MCF 10A (cell line): ENCODE measurements around the gene IQCK. TPM values are rescaled to one million over a fixed set of nuclear protein-coding genes. Genes with fewer than 3 reads are reported as not detected.

Experiments used
- BruUV-seq: library from RNA; stranded (reverse); fragments of 400-500 nt; replicated peaks from 2 replicates; lab custom pipeline; 2021; lab: Mats Ljungman, UMichigan
- CTCF ChIA-PET: fragments of 300-600 bp; sonication (Branson Sonifier 250); formaldehyde crosslinking; extraction: SDS; loops from one replicate; lab custom pipeline; 2021; ENCODE audit warnings: antibody characterized with exemption, inconsistent platforms; lab: Yijun Ruan, JAX
- POLR2A ChIA-PET: fragments of 300-600, 350-650 bp; sonication (Branson Sonifier 250); formaldehyde crosslinking; extraction: SDS; loops from one replicate; lab custom pipeline; 2020; ENCODE audit warnings: antibody characterized with exemption, inconsistent platforms; lab: Yijun Ruan, JAX
- DNase-seq: peaks from one replicate; pipeline ENCODE4 v3.0.0-alpha.2; 2018; ENCODE audit not compliant: unreplicated experiment
- H3K27ac Mint-ChIP-seq: one replicate; pipeline ENCODE4 v1.8.0; 2022; ENCODE audit warnings: mild to moderate bottlenecking, low read depth, mixed read lengths; ENCODE audit not compliant: unreplicated experiment
- H3K27me3 Mint-ChIP-seq: one replicate; pipeline ENCODE4 v1.8.0; 2022; ENCODE audit warnings: mixed read lengths; ENCODE audit not compliant: insufficient read depth, unreplicated experiment
- H3K36me3 Mint-ChIP-seq: one replicate; pipeline ENCODE4 v1.8.0; 2022; ENCODE audit warnings: mild to moderate bottlenecking, moderate library complexity, mixed read lengths; ENCODE audit not compliant: insufficient read depth, unreplicated experiment
- H3K4me1 Mint-ChIP-seq: one replicate; pipeline ENCODE4 v1.8.0; 2022; ENCODE audit warnings: mixed read lengths; ENCODE audit not compliant: insufficient read depth, unreplicated experiment
- H3K4me3 Mint-ChIP-seq: one replicate; pipeline ENCODE4 v1.8.0; 2022; ENCODE audit warnings: mild to moderate bottlenecking, moderate library complexity, mixed read lengths; ENCODE audit not compliant: unreplicated experiment
- H3K9me3 Mint-ChIP-seq: one replicate; pipeline ENCODE4 v1.8.0; 2022; ENCODE audit warnings: mixed read lengths; ENCODE audit not compliant: unreplicated experiment
- CTCF ChIP-seq: fragments of 200-600 bp; IDR thresholded peaks from one replicate; pipeline ENCODE4 v1.8.0; 2022; ENCODE audit warnings: antibody characterized with exemption, mild to moderate bottlenecking; ENCODE audit not compliant: unreplicated experiment
- intact Hi-C: fragments of 100-400 bp; cut with micrococcal nuclease; formaldehyde crosslinking; loops from 2 replicates; pipeline ENCODE4 v1.14.1; 2022
- total RNA-seq: library from RNA; stranded (reverse); gene quantifications from 2 replicates; pipeline ENCODE4 v1.2.3, GENCODE V29; 2022

IQCK gene
- total RNA-seq, 1 experiment from 2014 or later: 5.9 TPM

DNA sequence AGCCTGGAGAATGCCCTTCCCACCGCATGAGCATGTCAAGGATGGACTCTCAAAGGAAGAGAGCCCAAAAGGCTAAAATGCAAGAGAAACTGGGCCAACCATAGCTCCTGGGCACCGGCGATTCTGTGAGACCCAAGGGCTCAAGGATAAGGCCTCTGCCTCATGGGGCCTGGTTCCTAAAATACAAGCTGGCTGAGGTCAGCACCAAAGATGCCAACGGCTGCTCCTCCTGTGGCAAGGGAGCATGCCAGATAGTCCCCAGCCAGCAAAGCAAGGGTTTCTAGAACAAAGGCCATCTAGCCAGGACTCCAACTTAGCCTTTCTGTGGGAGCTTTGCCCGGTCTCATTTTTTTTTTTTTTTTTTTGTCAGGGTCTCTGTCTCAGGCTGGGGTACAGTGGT is 146.5 kb downstream of the IQCK start:
- POLR2A ChIA-PET: no interaction called here
- Mint-ChIP-seq H3K36me3 (no peaks in the 10 kb centered on the region), H3K4me3 (no peak overlapping the region), H3K4me1 (no peaks in the 10 kb centered on the region), H3K9me3 (no peaks in the 10 kb centered on the region), H3K27ac (no peak overlapping the region), H3K27me3 (no peaks in the 10 kb centered on the region)
- intact Hi-C loops: no loop called here
- DNase-seq: no peak
- TF ChIP-seq CTCF: no peak
- BruUV-seq: no TSS peak
- CTCF ChIA-PET: interaction anchor here (0.5 to 1.3 kb wide), 2 partner anchors 22 to 263 kb away, joined by 3 to 4 read pairs; no protein-coding TSS in a partner anchor

- no peak for TF ChIP-seq CTCF
- Mint-ChIP-seq H3K36me3 (no peaks in the 10 kb centered on the region), H3K4me3 (no peak overlapping the region), H3K27me3 (no peaks in the 10 kb centered on the region), H3K4me1 (no peaks in the 10 kb centered on the region), H3K9me3 (no peaks in the 10 kb centered on the region), H3K27ac (no peak overlapping the region)
- ChIA-PET POLR2A (interaction anchor here (0.8 kb wide), 1 partner anchor 347 kb away, joined by 3 read pairs; no protein-coding TSS in a partner anchor), CTCF (interaction anchor here (0.6 to 1.2 kb wide), 6 partner anchors 18 to 405 kb away, joined by 3 to 5 read pairs (median 3); no protein-coding TSS in a partner anchor)
- BruUV-seq: no TSS peak
- DNase-seq: no peak
- intact Hi-C loops: no loop called here
Observed at GRCh38 chr16:19868421-19868820, 150.3 kb downstream of the IQCK start.

DNA sequence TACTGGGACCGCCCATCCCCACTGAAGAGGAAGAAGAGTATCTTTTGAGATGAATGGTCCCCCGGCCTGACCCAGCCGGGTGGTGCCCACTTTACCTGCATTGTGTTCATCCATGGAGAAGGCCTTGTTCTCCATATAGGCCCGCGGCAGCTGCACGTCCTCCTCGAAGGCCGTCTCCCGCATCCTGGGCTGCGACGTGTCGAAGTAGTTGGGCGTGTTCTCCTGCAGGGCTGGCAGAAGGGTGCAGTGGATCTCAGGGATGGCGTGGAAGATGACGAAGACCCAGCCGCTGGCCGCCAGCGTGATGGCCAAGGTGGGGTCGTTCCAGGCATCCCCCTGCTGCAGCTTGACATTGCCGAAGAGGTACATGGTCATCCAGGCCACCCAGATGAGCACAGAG is 153.7 kb downstream of the IQCK start:
- no peak for TF ChIP-seq CTCF
- intact Hi-C loops: no loop called here
- Mint-ChIP-seq H3K36me3 (no peaks in the 10 kb centered on the region), H3K4me1 (no peaks in the 10 kb centered on the region), H3K27me3 (no peaks in the 10 kb centered on the region), H3K27ac (no peak overlapping the region), H3K9me3 (no peaks in the 10 kb centered on the region), H3K4me3 (no peak overlapping the region)
- CTCF ChIA-PET: interaction anchor here (2.1 kb wide), 1 partner anchor 270 kb away, joined by 12 read pairs; no protein-coding TSS in a partner anchor
- POLR2A ChIA-PET: no interaction called here
- no peak for DNase-seq
- no TSS peak for BruUV-seq

- ChIA-PET POLR2A (no interaction called here), CTCF (interaction anchor here (0.6 to 2.1 kb wide), 2 partner anchors 35 to 270 kb away, joined by 3 to 12 read pairs; no protein-coding TSS in a partner anchor)
- TF ChIP-seq CTCF: no peak
- H3K9me3 Mint-ChIP-seq: no peaks in the 10 kb centered on the region
- no TSS peak for BruUV-seq
- no peaks in the 10 kb centered on the region for H3K4me1 Mint-ChIP-seq
- H3K36me3 Mint-ChIP-seq: no peaks in the 10 kb centered on the region
- intact Hi-C loops: no loop called here
- no peak for DNase-seq
- no peaks in the 10 kb centered on the region for H3K27me3 Mint-ChIP-seq
- no peak overlapping the region for H3K27ac Mint-ChIP-seq
- no peak overlapping the region for H3K4me3 Mint-ChIP-seq
Observed at GRCh38 chr16:19872179-19872863, 154.2 kb downstream of the IQCK start.
